ENCODE measurements around the gene ARHGEF19.
"Not testable (repeated sequence)": the region's sequence is repeated elsewhere in the genome, so short reads cannot be mapped to it uniquely, and the experiment has no call there.

ARHGEF19 gene

DNA sequence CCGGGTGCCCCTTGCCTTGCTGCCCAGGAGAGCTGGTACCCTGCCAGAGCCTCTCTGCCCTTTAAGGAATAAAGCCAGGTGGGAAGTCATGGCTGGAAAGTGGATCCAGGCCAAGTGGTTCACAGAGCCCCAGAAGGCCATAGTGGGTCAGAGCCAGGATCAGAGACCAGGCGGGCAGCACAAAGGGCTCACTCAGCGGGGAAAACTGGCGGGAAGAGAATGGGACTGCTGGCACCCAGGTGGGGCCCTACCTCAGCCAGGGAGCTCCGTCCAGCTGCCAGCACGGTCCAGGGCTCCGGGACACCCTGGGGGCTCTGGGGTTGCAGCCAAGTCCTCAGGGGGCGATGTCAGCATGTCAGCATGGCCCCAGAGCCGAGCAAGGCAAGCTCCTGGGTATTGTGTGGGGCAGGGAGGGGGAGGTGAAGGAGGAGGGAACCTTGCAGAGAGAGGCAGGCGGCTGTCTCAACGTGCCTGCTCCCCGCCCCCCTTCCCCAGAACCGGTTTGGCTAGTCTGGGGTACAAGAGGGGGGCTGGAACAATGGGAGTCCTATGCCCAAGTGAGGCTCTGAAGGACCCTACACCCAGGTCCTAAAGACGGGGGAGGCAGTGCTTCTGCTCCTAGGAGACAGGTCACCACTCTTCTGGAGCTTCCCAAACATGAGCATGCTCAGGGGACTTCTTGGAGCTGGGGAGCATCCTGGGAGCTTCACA is at the start of gene ARHGEF19:
ARHGEF19 (minus strand) TSS at position 402 of the 711 bp plus-strand sequence. CDS start 3,598 bp downstream, outside the sequence.
- DNase-seq = no peak

DNA sequence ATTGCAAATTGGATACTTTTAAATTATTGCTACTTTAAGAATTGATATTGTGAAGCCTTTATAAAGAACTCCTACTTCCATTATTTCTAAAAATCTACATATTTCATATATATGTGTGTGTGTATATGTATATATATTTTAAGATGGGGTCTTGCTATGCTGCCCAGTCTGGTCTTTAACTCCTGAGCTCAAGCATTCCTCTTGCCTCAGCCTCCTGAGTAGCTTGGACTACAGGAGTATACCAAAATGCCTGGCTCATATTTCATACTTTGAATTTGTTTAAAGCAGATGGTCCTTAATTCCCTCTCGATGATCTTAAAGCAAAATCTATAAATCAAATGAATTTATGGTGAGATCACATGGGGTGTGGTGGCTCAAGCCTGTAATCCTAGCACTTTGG is 49.6 kb upstream of the ARHGEF19 start:
- no peak for DNase-seq

DNA sequence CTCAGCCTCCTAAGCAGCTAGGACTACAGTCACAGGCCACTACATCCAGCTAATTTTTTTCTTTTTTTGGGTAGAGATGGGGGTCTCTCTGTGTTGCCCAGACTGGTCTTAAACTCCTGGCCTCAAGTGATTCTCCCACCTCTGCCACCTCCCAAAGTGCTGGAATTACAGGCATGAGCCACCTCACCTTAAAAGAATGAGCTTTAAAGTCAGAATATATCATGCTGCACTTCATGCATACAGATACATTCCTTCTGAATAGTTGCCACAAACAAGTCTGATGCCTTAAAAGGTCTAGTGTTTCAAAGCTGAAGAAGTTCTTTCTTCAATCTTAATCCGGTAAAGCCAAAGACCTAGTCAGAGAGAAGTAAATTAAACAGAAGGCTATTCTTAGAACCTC is 48.4 kb upstream of the ARHGEF19 start:
- no peak for DNase-seq

DNA sequence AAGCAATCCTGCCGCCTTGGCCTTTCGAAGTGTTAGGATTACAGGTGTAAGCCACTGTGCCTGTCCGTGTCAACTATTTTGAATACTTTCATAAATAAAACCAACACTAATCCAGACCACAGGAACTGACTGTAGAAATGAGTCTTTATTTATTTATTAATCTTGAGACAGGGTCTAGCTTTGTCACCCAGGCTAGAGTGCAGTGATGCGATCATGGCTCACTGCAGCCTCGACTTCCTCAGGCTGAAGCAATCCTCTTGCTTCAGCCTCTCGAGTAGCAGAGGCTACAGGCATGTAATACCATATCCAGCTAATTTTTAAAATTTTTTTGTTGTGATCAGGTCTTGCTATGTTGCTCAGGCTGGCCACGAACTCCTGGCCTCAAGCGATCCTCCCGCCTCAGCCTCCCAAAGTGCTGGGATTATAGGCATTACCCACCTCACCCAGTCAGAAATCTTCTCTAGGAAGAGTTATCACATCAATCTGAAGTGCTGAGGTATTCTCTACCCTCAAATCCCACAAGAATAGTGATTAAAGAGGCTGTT is 46.2 kb upstream of the ARHGEF19 start:
- no peak for DNase-seq

DNA sequence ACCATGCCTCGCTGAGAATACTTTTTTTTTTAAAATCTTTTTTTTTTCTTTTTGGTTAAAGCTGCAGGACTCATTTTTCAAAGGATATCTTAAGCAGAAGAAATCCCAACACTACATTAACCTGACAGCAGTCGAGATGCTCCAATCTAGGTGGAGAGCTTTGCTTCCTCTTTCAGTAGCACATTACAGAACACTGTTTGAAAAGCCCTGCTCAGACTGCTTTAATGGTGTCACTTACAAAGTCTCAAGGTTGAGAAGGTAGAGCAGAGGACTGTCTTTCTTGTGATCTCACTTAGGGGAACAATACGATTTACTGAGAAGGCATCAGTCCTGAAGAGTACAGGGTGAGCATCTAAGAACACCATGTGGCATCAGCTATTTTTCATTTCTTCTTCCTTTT is 45.5 kb upstream of the ARHGEF19 start:
- DNase-seq = no peak

DNA sequence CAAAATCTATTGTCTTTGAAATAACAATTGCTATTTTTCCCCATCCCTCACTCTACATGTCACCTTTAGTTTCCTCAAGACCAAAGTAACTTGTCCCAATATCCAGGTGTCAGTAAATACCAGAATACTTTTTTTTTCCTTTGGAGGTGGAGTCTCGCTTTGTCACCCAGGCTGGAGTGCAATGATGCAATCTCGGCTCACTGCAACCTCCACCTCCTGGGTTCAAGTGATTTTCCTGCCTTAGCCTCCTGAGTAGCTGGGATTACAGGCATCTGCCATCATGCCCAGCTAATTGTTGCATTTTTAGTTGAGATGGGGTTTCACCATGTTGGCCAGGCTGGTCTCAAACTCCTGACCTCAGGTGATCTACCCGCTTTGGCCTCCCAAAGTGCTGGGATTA is 45.1 kb upstream of the ARHGEF19 start:
- not testable (repeated sequence) for DNase-seq

DNA sequence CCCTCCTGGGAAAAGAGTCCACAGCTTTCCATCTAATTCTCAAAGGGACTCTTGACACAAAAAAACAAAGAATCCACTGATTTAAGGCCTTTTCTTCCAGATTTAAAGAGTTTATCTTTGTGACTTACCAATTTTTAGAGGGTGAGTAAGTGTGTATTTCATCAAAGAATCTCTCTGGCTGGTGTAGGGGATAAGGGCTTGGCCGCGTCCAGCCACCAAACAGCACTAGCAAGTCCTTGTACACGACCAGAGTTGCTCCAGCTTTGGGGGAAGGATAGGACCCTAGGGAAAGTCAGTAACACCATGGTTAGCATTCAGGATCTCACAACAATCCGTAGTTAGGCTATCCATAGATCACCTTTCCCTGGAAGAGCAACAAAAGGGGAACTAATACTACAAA is 44.0 kb upstream of the ARHGEF19 start:
- DNase-seq = no peak

DNA sequence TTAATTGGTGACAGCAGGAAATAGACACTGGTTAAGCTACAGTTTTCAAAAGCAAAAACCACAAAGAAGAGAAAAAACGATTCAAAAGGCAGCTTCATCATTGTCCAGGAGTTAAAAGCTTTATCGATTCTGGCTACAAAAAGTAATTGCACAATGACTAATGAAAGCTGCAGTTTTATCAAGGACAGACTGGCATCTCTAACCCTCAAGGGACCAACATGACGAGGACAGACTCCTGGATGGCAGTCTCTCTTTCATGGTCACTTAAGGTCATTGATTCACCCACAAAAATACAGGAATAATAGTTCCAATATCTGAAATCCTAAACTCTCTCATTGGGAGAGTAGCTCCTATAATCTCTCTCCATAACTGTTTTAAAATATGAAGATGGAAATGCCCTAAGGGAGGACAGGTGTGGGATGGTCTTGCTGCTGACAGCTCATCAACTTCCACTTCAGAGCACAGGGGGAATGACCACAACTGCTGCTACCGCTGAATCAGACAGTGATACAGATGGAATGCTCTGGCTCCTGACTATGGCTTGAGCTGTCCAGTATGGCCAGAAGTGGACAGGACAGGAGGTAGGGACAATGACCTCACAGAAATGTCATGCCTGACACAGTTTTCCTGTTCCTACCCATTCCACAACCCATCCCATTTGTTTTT is 41.9 kb upstream of the ARHGEF19 start:
- DNase-seq = no peak

DNA sequence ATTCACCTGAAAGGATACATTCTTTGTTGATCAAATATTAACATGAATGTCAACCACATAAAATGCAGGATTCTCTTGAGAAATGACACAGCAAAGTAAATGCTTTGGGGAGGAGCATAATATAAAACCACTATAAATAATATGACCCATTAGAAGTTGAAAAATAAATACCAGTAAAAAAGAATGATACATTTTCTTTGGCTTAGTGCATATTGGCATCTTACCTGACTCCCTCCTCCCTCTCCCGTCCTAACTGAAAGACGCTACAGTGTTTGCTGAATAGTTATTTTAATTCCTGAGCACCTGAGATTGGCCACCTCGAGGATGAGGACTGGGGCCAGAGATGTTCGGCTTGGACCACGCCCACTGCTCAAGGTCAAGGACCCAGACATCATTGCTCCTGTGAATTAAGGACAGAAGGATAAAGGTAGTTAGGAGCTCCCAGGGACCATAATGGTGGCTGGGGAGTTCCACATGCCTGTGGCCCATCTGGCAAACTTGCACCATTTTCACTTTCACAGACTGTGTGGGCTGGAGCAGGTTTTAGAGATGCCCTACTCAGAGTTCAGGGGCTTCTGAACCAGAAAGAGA is 41.0 kb upstream of the ARHGEF19 start:
- DNase-seq = no peak

DNA sequence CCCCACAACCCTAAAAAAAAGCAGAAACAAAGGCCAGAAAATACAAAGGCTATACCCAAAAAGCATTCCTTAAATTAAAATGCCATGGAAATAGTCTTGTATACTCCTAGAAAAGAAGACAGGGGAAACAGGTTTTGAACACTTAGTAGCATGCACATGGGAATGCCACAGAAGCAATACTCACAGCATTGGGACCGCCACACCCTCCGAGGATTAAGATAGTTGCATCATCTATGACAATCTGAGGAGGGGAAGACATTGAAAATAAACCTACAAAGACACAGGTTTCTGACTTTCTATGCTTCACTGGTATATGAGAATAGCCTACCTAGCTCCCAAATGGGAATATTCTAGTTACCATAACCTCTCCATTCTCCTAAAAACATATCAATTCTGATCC is 40.5 kb upstream of the ARHGEF19 start:
- DNase-seq = no peak

DNA sequence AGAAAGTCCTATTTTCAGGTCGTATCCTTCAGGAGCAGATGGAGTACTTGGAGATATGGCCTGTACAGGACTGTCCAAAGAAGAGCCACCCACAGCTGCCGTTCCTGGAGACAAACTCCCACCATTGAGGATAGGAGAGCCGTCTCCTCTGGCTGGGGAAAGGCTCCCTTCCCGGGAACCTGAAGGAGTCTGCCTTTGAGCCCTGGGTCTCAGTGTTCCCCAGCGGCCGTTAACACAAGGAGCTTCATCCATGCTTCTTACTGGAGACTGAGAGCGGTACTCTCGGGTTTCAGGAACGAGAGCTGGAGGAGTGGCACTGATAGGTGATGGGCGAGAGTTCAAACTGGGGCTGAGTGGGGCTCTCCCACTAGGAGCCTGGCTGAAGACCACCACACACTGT is 38.9 kb upstream of the ARHGEF19 start:
- DNase-seq = no peak

DNA sequence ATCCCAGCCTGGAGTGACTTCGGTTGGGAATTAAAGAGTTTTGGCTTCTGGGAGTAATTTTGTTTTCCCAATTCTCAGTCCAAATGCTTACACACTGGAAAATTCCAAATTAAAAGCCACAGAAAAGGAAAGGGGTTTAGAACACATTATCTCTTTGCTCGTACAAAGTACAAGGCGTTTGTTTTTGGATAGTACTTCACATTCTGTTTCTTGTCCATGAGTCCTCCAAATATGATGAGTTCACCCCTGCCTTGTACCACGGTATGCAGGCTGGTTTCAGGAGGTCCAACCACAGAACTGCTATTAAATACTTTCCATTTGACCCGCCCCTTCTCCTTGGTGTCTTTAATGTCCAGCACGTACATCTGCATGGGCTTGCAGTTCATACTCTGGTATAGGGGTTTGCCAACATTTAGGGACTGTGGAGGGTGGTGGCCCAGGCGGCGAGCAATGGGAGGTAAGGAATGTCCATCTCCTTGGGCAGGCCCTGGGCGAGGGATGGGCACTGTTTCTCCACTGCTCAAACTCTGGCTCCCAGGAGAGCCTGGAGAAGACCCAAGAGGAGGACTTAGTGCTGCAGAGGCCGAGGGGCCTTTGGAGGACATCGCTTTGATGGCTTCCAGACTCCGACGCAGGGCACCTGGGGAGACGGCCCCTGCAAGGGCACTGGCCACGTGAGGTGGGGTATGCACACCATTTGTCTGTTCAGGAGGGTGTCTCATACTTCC is 38.2 kb upstream of the ARHGEF19 start:
- DNase-seq = no peak

DNA sequence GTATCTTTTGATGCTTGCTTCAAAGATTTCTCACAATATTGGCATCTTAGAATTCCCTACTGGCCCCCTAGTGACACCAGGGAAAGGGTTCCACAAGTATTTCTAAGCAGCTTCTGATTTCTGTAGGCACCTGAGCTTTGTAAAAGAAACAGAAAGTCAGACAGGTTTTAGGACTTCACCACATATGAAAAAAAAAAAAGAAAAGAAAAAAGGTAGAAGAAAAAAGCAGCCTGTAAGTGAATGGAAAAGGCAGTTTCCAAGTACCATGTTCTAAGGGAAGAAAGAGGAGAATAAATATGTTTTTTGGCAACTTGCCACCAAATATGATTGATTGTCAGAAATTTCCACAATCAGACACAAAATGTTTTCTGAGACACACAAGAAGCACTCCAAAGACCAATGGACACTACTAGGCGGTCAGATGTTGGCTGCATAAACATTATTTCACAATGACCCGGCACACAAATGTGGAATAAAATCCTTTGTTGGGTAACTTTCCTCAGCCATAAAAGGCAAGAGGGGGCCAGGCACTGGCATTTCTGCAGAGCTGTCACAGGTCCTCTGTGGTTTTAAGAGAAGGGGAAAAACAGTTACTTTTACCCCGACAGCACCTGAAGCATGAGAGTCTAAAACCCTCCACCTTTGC is 37.3 kb upstream of the ARHGEF19 start:
- no peak for DNase-seq

DNA sequence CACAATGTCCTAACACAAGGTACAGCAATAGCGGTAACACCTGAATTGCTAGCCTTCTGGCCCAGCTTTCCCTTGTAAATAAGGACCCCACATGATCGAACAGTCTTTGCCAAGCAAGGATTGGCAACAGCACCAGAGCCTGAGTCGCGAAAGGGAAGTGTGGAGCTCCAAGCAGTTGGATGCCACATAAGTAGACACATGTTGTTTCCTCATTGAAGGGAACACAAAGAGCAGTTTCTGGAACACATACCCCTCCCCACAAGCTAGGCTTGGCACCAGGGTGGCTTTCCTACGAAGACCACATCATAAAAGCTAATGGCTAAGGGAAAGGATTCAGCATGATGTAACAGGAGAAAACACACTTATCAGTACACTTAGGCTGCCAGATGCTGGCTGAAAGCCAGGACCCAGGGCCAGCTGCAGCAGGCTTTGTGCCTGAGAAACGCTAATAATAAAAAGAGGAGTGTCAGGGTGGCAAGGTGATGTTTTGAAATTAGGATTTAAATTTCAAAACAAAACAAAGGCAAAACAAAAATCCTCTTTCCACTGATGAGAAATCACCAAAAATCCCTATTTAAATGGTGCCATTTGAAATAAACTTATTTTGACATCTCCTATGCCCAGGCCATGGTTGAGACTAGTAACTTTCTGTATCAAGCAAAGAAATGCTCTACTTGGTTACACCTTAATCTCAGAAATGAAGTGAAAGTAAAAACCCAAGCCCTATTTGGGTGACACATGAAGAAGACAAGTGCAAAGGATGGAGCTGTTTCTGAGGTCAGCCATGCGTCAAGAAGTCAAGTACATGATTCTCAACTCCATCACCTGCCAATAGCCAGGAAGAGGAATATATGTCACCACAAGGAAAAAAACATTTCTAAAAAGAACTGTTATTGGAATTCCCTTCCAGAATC is 36.4 kb upstream of the ARHGEF19 start:
- no peak for DNase-seq

DNA sequence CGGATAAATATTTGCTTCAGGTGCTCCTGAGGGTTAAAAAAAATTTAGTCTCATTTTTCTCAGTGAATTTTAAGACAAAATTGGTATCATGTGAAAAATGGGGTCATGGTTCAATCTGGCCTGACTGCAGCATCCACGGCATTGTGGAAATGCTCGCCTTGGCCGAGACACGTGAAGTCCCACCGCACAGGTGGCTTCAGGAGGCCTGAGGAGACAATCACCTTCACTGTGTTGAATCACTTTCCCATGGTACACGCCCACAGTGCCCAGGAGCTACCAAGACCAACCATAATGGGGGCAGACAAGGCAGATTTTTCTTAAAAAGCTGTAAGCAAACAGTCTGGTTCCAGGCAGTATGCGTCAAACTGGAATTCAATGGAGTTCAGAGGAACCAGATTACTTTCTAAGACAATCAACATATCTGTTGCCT is 35.6 kb upstream of the ARHGEF19 start:
- DNase-seq = no peak

DNA sequence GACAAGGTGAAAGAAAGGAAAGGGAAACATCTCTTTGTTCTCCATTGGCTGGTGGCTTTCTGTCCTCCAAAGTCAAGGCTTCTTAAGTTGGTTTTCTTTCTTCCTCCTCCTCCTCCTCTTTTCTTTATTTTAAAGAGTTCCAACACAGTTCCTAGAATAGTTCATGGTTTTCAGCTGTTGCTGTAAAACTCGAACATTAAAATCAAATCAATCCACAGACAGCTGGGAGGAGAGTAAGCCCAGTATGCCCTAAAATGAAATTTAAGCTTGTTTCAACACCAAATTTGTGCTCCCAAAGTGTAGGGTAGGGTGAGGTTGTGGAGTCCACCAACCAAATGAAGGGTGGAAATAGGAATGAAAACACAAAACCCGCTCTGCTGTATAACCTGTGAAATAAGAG is 35.0 kb upstream of the ARHGEF19 start:
- no peak for DNase-seq

DNA sequence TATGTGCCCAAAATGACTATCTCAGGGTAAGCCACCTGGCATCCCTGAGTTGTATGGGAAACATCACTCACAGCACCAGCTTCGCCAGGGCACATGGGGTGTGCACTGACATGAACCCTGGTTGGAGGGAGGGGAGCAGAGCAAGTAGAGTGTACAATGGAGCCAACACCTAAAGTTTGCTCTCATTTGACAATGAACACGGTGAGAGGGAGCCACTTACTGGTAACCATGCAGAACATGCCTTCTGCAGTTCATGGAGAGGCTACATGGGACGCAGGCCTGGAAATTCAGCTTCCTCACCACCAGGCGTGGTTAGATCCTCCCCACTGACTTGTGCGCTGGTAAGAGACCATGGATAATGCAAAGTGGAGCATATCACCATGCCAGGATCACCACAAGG is 34.5 kb upstream of the ARHGEF19 start:
- DNase-seq = no peak

DNA sequence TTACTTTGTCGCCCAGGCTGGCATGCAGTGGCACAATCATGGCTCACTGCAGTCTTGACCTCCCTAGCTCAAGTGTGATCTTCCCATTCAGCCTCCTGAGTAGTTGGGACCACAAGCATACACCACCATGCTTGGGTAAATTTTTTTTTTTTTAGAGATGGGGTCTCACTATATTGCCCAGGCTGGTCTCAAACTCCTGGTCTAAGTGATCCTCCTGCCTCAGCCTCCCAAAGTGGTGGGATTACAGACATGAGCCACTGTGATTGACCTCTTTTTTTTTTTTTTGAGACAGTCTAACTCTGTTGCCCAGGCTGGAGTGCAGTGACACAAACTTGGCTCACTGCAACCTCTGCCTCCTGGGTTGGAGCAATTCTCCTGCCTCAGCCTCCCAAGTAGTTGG is 33.8 kb upstream of the ARHGEF19 start:
- not testable (repeated sequence) for DNase-seq

DNA sequence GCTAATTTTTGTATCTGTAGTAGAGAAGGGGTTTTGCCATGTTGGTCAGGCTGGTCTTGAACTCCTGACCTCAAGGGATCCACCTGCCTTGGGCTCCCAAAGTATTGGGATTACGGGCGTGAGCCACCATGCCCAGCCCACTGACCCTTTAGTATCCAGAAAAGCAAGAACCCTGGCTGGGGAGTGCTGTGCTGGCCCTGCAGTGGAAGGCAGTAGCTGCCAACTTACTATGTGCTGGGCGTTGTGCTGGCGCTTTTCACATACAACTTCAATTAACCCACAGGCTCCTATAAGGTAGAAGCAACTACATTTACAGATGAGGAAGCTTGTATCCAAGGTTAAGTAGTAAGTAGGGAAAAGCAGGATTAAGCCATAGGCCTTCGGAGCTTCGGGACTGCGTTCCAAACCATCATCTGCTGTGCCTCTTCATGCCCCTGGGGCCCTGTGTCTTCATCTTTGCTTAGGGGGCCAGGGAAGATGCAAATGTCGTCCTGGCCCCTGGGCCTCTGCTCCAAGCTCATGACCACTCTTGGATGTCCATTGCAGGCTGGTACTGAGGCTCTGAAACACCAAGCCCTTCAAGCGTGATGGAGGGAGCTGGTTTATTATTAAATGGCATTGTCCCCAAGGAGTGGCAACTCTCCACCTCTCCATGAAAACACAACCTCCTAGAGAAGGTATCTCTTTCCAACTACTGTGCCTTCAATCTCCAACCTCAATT is 33.2 kb upstream of the ARHGEF19 start:
- no peak for DNase-seq

DNA sequence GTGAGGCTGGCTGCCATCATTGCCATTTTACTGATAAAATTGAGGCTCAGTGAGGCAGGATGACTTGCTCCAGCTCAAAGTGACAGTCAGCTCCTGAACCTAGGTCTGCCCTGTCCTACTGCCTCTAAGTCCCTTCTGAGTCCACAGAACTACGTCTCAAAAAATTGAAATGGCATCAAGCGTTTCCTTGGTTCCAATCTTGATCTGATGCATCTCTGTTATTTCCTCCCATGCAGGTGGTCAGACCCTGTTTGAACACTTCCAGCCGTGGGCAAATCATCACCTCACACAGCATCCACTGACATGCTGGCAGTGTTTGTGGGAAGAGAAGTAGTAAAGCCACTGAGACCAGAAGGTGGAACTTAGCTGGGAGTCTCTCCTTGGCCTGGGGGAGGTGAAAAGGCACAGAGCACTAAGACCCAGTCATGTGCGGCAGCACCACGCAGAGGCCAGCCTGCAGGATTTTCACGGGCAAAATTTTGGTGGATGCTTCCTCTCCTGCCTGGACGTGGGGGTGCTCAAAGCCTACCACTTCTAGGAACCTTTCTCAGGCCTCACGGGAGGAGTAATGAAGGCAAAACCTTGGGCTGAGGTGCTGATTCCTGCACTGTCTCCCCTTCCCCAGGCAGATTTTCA is 32.3 kb upstream of the ARHGEF19 start:
- DNase-seq = no peak
